IMR-90 (cell line): ENCODE data around the gene ISG20. TPM values are rescaled to one million over a fixed set of nuclear protein-coding genes. Genes with fewer than 3 reads are reported as not detected.

Experiments
- ATAC-seq: fragments of 200-7000 bp; cut with Tn5 transposase; 2 replicates; pipeline ENCODE4 v1.9.1; 2020; ENCODE audit warnings: low read depth, mild to moderate bottlenecking, moderate library complexity
- BruUV-seq: library from RNA; stranded (reverse); fragments of 400-500 nt; replicated peaks from 2 replicates; lab custom pipeline; 2021; lab: Mats Ljungman, UMichigan
- CTCF ChIA-PET: fragments of 300-600 bp; formaldehyde crosslinking; extraction: SDS; loops from one replicate; lab custom pipeline; 2021; ENCODE audit warnings: antibody characterized with exemption; lab: Yijun Ruan, JAX
- POLR2A ChIA-PET: fragments of 300-600 bp; sonication (Branson Sonifier 250); formaldehyde crosslinking; loops from one replicate; lab custom pipeline; 2022; ENCODE audit warnings: antibody characterized with exemption; ENCODE audit not compliant: unreplicated experiment; lab: Charles Lee
- DNase-seq: peaks from one replicate; pipeline ENCODE4 v3.0.0; 2013
- H2AFZ ChIP-seq: replicated peaks from 2 replicates; pipeline ENCODE3; 2013; ENCODE audit warnings: low read length, mild to moderate bottlenecking; ENCODE audit not compliant: poor library complexity
- H2AK5ac ChIP-seq: 2 replicates; pipeline ENCODE4 v1.6.1; 2013; ENCODE audit warnings: low read depth, low read length, inconsistent platforms
- H2AK9ac ChIP-seq: replicated peaks from 2 replicates; pipeline ENCODE3; 2013; ENCODE audit warnings: mild to moderate bottlenecking, low read depth, low read length, moderate library complexity; ENCODE audit not compliant: poor library complexity
- H2BK120ac ChIP-seq: 2 replicates; pipeline ENCODE4 v1.6.1; 2013; ENCODE audit warnings: low read depth, low read length, inconsistent platforms
- H2BK15ac ChIP-seq: 3 replicates; pipeline ENCODE4 v1.6.1; 2013; ENCODE audit warnings: low read depth, low read length, inconsistent platforms
- H2BK20ac ChIP-seq: 2 replicates; pipeline ENCODE4 v1.6.1; 2013; ENCODE audit warnings: low read depth, mild to moderate bottlenecking, inconsistent platforms, low read length, moderate library complexity
- H2BK5ac ChIP-seq: 2 replicates; pipeline ENCODE4 v1.6.1; 2013; ENCODE audit warnings: mild to moderate bottlenecking, low read depth, low read length, inconsistent platforms; ENCODE audit not compliant: poor library complexity, severe bottlenecking
- H3K14ac ChIP-seq: replicated peaks from 2 replicates; pipeline ENCODE4 v1.6.1; 2013; ENCODE audit warnings: low read depth, low read length, inconsistent platforms
- H3K18ac ChIP-seq: 2 replicates; pipeline ENCODE4 v1.6.1; 2013; ENCODE audit warnings: low read depth, low read length, control low read depth
- H3K23ac ChIP-seq: 2 replicates; pipeline ENCODE4 v1.6.1; 2013; ENCODE audit warnings: low read depth, low read length, inconsistent platforms
- H3K27ac ChIP-seq: 2 replicates; pipeline ENCODE4 v1.5.1; 2013; ENCODE audit warnings: mild to moderate bottlenecking, control low read depth, low read length; ENCODE audit not compliant: insufficient read depth
- H3K27me3 ChIP-seq: 2 replicates; pipeline ENCODE4 v1.6.1; 2013; ENCODE audit warnings: low read length; ENCODE audit not compliant: control insufficient read depth, insufficient read depth
- H3K36me3 ChIP-seq: 2 replicates; pipeline ENCODE4 v1.6.1; 2013; ENCODE audit warnings: low read length, mixed read lengths; ENCODE audit not compliant: control insufficient read depth, insufficient read depth
- H3K4ac ChIP-seq: 2 replicates; pipeline ENCODE4 v1.6.1; 2013; ENCODE audit warnings: low read depth, low read length, inconsistent platforms
- H3K4me1 ChIP-seq: 2 replicates; pipeline ENCODE4 v1.6.1; 2013; ENCODE audit warnings: low read length, mixed read lengths; ENCODE audit not compliant: control insufficient read depth, insufficient read depth
- H3K4me2 ChIP-seq: 2 replicates; pipeline ENCODE4 v1.6.1; 2013; ENCODE audit warnings: low read depth, mild to moderate bottlenecking, control low read depth, low read length, moderate library complexity
- H3K4me3 ChIP-seq: 2 replicates; pipeline ENCODE4 v1.5.1; 2013; ENCODE audit warnings: low read depth, mild to moderate bottlenecking, control low read depth, low read length, moderate library complexity; ENCODE audit not compliant: insufficient read depth
- H3K56ac ChIP-seq: 2 replicates; pipeline ENCODE4 v1.6.1; 2013; ENCODE audit warnings: low read length, inconsistent platforms; ENCODE audit not compliant: insufficient read depth; ENCODE audit errors: extremely low read depth
- H3K79me1 ChIP-seq, 2 experiments: 2 replicates each; pipeline ENCODE4 v1.6.1; 2013; ENCODE audit warnings: low read length in 2 of 2, inconsistent platforms in 1 of 2, low read depth in 1 of 2
- H3K9ac ChIP-seq: 2 replicates; pipeline ENCODE4 v1.6.1; 2013; ENCODE audit warnings: low read depth, low read length, control low read depth
- H3K9me1 ChIP-seq: 2 replicates; pipeline ENCODE4 v1.6.1; 2013; ENCODE audit warnings: low read length, inconsistent platforms; ENCODE audit not compliant: insufficient read depth
- H3K9me3 ChIP-seq: 2 replicates; pipeline ENCODE4 v1.6.1; 2013; ENCODE audit warnings: low read length; ENCODE audit not compliant: control insufficient read depth, insufficient read depth
- H4K20me1 ChIP-seq: 2 replicates; pipeline ENCODE4 v1.6.1; 2013; ENCODE audit warnings: low read length, inconsistent platforms; ENCODE audit not compliant: insufficient read depth
- H4K5ac ChIP-seq: 2 replicates; pipeline ENCODE4 v1.6.1; 2013; ENCODE audit warnings: mild to moderate bottlenecking, low read depth, low read length, control low read depth
- H4K8ac ChIP-seq, 2 experiments: 2 replicates each; pipeline ENCODE4 v1.6.1; 2013; ENCODE audit warnings: low read depth in 2 of 2, low read length in 2 of 2, control low read depth in 1 of 2, inconsistent platforms in 1 of 2
- H4K91ac ChIP-seq: 2 replicates; pipeline ENCODE4 v1.6.1; 2013; ENCODE audit warnings: low read depth, low read length, inconsistent platforms; ENCODE audit not compliant: insufficient read depth
- CHD1 ChIP-seq: IDR thresholded peaks from 2 replicates; pipeline ENCODE4 v1.6.1; 2012; ENCODE audit warnings: low read depth, low read length, improper control_type of control experiment
- CTCF ChIP-seq: conservative IDR thresholded peaks from 2 replicates; pipeline ENCODE4 v1.5.1; 2012; ENCODE audit warnings: mild to moderate bottlenecking, low read depth, low read length, improper control_type of control experiment
- MAZ ChIP-seq: IDR thresholded peaks from 2 replicates; pipeline ENCODE4 v1.6.1; 2012; ENCODE audit warnings: low read depth, mild to moderate bottlenecking, low read length, improper control_type of control experiment, moderate library complexity, borderline replicate concordance
- MXI1 ChIP-seq: IDR thresholded peaks from 2 replicates; pipeline ENCODE4 v1.6.1; 2012; ENCODE audit warnings: low read depth, mild to moderate bottlenecking, low read length, moderate library complexity, borderline replicate concordance
- RAD21 ChIP-seq: IDR thresholded peaks from 2 replicates; pipeline ENCODE4 v1.6.1; 2012; ENCODE audit warnings: low read length, improper control_type of control experiment
- RFX5 ChIP-seq: IDR thresholded peaks from 2 replicates; pipeline ENCODE4 v1.8.0; 2012; ENCODE audit warnings: low read depth, mild to moderate bottlenecking, low read length, moderate library complexity
- SMC3 ChIP-seq: fragments of 150-350 bp; IDR thresholded peaks from 2 replicates; pipeline ENCODE4 v1.6.1; 2016; ENCODE audit warnings: low read depth, mild to moderate bottlenecking, antibody characterized with exemption, low read length, moderate library complexity
- WGBS, 2 experiments: methylation state at CpG; one replicate each; pipeline versions ENCODE4 v1.1.5 to v1.1.7; 2013; ENCODE audit warnings: missing lambda C conversion rate in 2 of 2; ENCODE audit not compliant: insufficient read length in 1 of 2; ENCODE audit errors: extremely low coverage in 2 of 2; 5-methylcytosine and 5-hydroxymethylcytosine counted together
- dilution Hi-C: fragments of 300-500 bp; cut with HindIII; formaldehyde crosslinking; loops from one replicate; pipeline ENCODE4 v1.14.3; 2018; ENCODE audit warnings: low sequenced_read_pairs; ENCODE audit not compliant: unreplicated experiment
- in situ Hi-C: fragments of 300-500 bp; cut with MboI; formaldehyde crosslinking; loops from 3 replicates; pipeline ENCODE4 v1.14.3; 2019; ENCODE audit warnings: low sequenced_read_pairs, inconsistent platforms, mixed read lengths
- intact Hi-C: fragments of 100-400 bp; cut with micrococcal nuclease; formaldehyde crosslinking; loops from 2 replicates; pipeline ENCODE4 v1.10.0; 2022
- polyA plus RNA-seq, 3 experiments: library from polyadenylated mRNA; depleted of rRNA; stranded (reverse); fragments of >200 nt; gene quantifications; 2 replicates each; pipeline ENCODE4 v1.2.3, GENCODE V29; 2012; ENCODE audit warnings: low replicate concordance in 1 of 3
- total RNA-seq: library from RNA; depleted of rRNA; stranded (reverse); fragments of >200 nt; gene quantifications from 2 replicates; pipeline ENCODE4 v1.2.3, GENCODE V29; 2012
- TF ChIP-seq, protein P1 (sequence below): fragments of 150-350 bp; IDR thresholded peaks from 2 replicates; pipeline ENCODE4 v1.6.1; 2017; ENCODE audit warnings: mild to moderate bottlenecking, antibody characterized with exemption, low read length, low read depth

The ISG20 gene
- total and polyA plus RNA-seq, 2 of the 4 experiments (the other 2 are of a cell fraction) = 0.72 to 1.2 TPM

GRCh38 chr15:88651971-88652370 is 13.2 kb downstream of the ISG20 start (continued):
- TF ChIP-seq, protein P1, sequence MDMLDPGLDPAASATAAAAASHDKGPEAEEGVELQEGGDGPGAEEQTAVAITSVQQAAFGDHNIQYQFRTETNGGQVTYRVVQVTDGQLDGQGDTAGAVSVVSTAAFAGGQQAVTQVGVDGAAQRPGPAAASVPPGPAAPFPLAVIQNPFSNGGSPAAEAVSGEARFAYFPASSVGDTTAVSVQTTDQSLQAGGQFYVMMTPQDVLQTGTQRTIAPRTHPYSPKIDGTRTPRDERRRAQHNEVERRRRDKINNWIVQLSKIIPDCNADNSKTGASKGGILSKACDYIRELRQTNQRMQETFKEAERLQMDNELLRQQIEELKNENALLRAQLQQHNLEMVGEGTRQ = no peak

DNA sequence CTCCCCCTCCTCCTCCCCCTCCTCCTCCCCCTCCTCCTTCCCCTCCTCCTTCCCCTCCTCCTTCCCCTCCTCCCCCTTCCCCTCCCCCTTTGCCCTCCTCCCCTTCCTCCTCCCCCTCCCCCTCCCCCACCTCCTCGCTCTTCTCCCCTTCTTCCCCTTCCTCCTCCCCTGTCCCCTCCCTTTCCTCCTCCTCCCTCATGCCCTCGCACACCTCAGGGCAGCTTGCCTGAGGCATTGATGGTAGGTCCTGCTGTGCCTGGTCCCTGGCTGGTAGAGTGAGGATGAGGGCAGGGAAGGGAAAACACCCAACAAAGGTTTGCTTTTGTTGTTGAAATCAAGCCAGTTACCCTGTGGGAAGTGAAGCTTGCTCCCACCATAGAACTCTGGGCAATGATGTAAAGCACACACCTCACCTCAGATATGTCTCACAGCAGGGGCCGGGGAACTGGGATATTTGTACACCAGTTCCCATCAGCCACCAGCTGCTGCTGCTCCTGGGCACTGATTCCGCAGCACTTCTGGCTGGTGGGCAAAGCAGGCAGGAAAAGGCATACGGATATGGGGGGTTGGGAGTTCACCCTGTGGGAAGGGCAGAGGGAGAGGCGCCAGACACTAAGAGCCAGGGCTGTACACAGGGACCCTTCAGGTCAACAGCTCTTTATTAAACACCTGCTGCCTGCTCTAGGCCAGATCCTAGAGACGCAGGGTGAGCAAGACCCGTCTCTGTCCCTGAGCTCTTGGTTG is 13.8 kb downstream of the ISG20 start:
- no peak overlapping the region for H3K56ac ChIP-seq
- peaks cover 15% of the 10 kb centered on the region for H3K9me1 ChIP-seq
- no peak for TF ChIP-seq RAD21
- no peak for TF ChIP-seq CHD1
- no peak for TF ChIP-seq MXI1
- TF ChIP-seq RFX5 = no peak
- no peak for TF ChIP-seq MAZ
- no peak for TF ChIP-seq CTCF
- TF ChIP-seq, protein P1 = no peak
- TF ChIP-seq SMC3 = no peak
- intact Hi-C loops = no loop called here
- no peak overlapping the region for H4K8ac ChIP-seq
- DNase-seq (no peak), ATAC-seq (no peak)
- no TSS peak for BruUV-seq
- H2BK120ac ChIP-seq = no peak overlapping the region
- CTCF ChIA-PET = interaction anchor here (0.7 kb wide), 1 partner anchor 182 kb away, joined by 3 read pairs; no protein-coding TSS in a partner anchor
- no peak overlapping the region for H4K5ac ChIP-seq
- H3K14ac ChIP-seq = no peak overlapping the region
- in situ Hi-C loops = loop anchor here (25.0 kb wide), 2 partner anchors 185 to 510 kb away; no protein-coding TSS in a partner anchor
- no peak overlapping the region for H3K18ac ChIP-seq
- WGBS, 2 experiments = 20% methylated on average over 1 of the region's 8 CpGs; no CpG with 5 or more reads in 1 of the 2 experiments
- no peaks in the 10 kb centered on the region for H4K20me1 ChIP-seq
- H2BK15ac ChIP-seq = no peak overlapping the region
- no peak overlapping the region for H2AFZ ChIP-seq
- no peak overlapping the region for H3K9ac ChIP-seq
- no peak overlapping the region for H3K23ac ChIP-seq
- POLR2A ChIA-PET = no interaction called here
- H3K27ac ChIP-seq = no peak overlapping the region
- peaks cover 15% of the 10 kb centered on the region for H3K4me1 ChIP-seq
- no peak overlapping the region for H2BK20ac ChIP-seq
- dilution Hi-C loops = no loop called here
- H4K91ac ChIP-seq = no peak overlapping the region
- no peak overlapping the region for H3K4me3 ChIP-seq
- H3K79me1 ChIP-seq = no peaks in the 10 kb centered on the region
- H2AK9ac ChIP-seq = no peak overlapping the region
- H2BK5ac ChIP-seq = no peak overlapping the region
- H3K4me2 ChIP-seq = no peak overlapping the region
- no peaks in the 10 kb centered on the region for H3K9me3 ChIP-seq
- H2AK5ac ChIP-seq = 0 out of 2 replicates have a peak overlapping the region, but pooled peaks have one; percentile 48
- no peak overlapping the region; the same call in 1 of the 2 replicates for H3K4ac ChIP-seq
- no peaks in the 10 kb centered on the region for H3K36me3 ChIP-seq
- no peaks in the 10 kb centered on the region for H3K27me3 ChIP-seq
